Fibroblast of lung (primary cell): ENCODE results near the gene MIER2. TPM values are rescaled to one million over a fixed set of nuclear protein-coding genes. Genes with fewer than 3 reads are reported as not detected.
"Not testable (repeated sequence)": the region's sequence is repeated elsewhere in the genome, so short reads cannot be mapped to it uniquely, and the experiment has no call there.

ENCODE experiments used
- DNase-seq, 2 donors: peaks; one replicate each; pipeline versions ENCODE4 v3.0.0 to v3.0.0-alpha.2; 2010; ENCODE audit warnings: low read depth in 2 of 2
- H2AFZ ChIP-seq: 2 replicates; pipeline ENCODE4 v1.5.1; 2012; ENCODE audit warnings: low read length, control low read depth, inconsistent platforms
- H3K27ac ChIP-seq: 2 replicates; pipeline ENCODE4 v1.5.1; 2011; ENCODE audit warnings: low read length, control low read depth; ENCODE audit not compliant: insufficient read depth
- H3K27me3 ChIP-seq: 2 replicates; pipeline ENCODE4 v1.5.1; 2011; ENCODE audit warnings: mild to moderate bottlenecking, low read length; ENCODE audit not compliant: control insufficient read depth, insufficient read depth
- H3K36me3 ChIP-seq: 2 replicates; pipeline ENCODE4 v1.5.1; 2011; ENCODE audit warnings: low read length; ENCODE audit not compliant: control insufficient read depth, insufficient read depth
- H3K4me1 ChIP-seq: 2 replicates; pipeline ENCODE4 v1.5.1; 2011; ENCODE audit warnings: low read length; ENCODE audit not compliant: control insufficient read depth, insufficient read depth; ENCODE audit errors: extremely low read depth
- H3K4me2 ChIP-seq: 2 replicates; pipeline ENCODE4 v1.5.1; 2011; ENCODE audit warnings: low read length, control low read depth; ENCODE audit not compliant: insufficient read depth; ENCODE audit errors: extremely low read depth
- H3K4me3 ChIP-seq, 4 experiments: fragments of 200-600 bp in 1 of 4; sonication (generic) in 1 of 4; replicated peaks in 1 of 4; 2 replicates each; pipeline ENCODE4 v1.5.1; 2011 to 2016; ENCODE audit warnings: low read length in 4 of 4, low read depth in 3 of 4, mild to moderate bottlenecking in 3 of 4, control low read depth in 2 of 4, inconsistent platforms in 1 of 4, mixed read lengths in 1 of 4; ENCODE audit not compliant: insufficient read depth in 1 of 4; ENCODE audit errors: control extremely low read depth in 1 of 4
- H3K79me2 ChIP-seq: 2 replicates; pipeline ENCODE4 v1.5.1; 2012; ENCODE audit warnings: mild to moderate bottlenecking, low read length, inconsistent platforms; ENCODE audit not compliant: control insufficient read depth, insufficient read depth
- H3K9ac ChIP-seq: 2 replicates; pipeline ENCODE4 v1.5.1; 2011; ENCODE audit warnings: mild to moderate bottlenecking, low read length, control low read depth; ENCODE audit not compliant: insufficient read depth
- H3K9me3 ChIP-seq: 2 replicates; pipeline ENCODE4 v1.5.1; 2012; ENCODE audit warnings: low read depth, low read length; ENCODE audit not compliant: control insufficient read depth, insufficient read depth
- H4K20me1 ChIP-seq: 2 replicates; pipeline ENCODE4 v1.5.1; 2011; ENCODE audit warnings: low read length; ENCODE audit not compliant: control insufficient read depth, insufficient read depth; ENCODE audit errors: extremely low read depth
- EZH2 ChIP-seq: IDR thresholded peaks from 2 replicates; pipeline ENCODE4 v1.5.1; 2012; ENCODE audit warnings: low read length, control low read depth, mild to moderate bottlenecking; ENCODE audit errors: missing control alignments
- polyA plus RNA-seq, 2 donors: library from polyadenylated mRNA; depleted of rRNA in 1 of 2; stranded (reverse) in 1 of 2; unstranded in 1 of 2; fragments of >200 nt; gene quantifications; 2 replicates each; pipeline ENCODE4 v1.2.1, GENCODE V29; 2011 to 2012; ENCODE audit warnings: missing spikeins in 1 of 2
- total RNA-seq: library from RNA; depleted of rRNA; stranded (reverse); fragments of >200 nt; gene quantifications from 2 replicates; pipeline ENCODE4 v1.2.1, GENCODE V29; 2014
- TF ChIP-seq, protein P1 (sequence below), 2 donors: IDR thresholded peaks in 1 of 2; conservative IDR thresholded peaks in 1 of 2; 1 replicate in 1 of 2; 2 replicates in 1 of 2; pipeline ENCODE4 v1.5.1; 2011 to 2012; ENCODE audit warnings: low read length in 2 of 2, control low read depth in 1 of 2, inconsistent platforms in 1 of 2, low read depth in 1 of 2, mild to moderate bottlenecking in 1 of 2

Gene MIER2
- total and polyA plus RNA-seq, 2 donors (not counting 1 experiment from before 2014, with no cell fraction given): 13.7 to 20.6 TPM

DNA sequence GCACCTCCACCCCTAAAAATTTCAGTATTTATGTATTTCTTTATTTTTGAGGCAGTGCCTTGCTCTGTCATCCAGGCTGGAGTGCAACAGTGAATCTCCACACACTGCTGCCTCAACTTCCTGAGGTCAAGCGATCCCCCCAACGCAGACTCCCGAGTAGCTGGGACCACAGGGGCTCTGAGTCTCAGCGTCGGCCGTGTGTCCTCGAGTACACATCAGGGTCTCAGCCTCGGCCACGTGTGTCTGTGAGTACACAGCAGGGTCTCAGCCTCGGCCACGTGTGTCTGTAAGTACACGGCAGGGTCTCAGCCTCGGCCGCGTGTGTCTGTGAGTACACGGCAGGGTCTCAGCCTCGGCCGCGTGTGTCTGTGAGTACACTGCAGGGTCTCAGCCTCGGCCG is 43.2 kb upstream of the MIER2 start:
- no peak overlapping the region for H3K4me2 ChIP-seq
- no peak overlapping the region for H3K9ac ChIP-seq
- no peaks in the 10 kb centered on the region for H3K36me3 ChIP-seq
- TF ChIP-seq, protein P1, sequence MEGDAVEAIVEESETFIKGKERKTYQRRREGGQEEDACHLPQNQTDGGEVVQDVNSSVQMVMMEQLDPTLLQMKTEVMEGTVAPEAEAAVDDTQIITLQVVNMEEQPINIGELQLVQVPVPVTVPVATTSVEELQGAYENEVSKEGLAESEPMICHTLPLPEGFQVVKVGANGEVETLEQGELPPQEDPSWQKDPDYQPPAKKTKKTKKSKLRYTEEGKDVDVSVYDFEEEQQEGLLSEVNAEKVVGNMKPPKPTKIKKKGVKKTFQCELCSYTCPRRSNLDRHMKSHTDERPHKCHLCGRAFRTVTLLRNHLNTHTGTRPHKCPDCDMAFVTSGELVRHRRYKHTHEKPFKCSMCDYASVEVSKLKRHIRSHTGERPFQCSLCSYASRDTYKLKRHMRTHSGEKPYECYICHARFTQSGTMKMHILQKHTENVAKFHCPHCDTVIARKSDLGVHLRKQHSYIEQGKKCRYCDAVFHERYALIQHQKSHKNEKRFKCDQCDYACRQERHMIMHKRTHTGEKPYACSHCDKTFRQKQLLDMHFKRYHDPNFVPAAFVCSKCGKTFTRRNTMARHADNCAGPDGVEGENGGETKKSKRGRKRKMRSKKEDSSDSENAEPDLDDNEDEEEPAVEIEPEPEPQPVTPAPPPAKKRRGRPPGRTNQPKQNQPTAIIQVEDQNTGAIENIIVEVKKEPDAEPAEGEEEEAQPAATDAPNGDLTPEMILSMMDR (conservative IDR thresholded peaks at IDR 0.05 in 1 of 2, IDR thresholded peaks at IDR 0.05 in 1 of 2; ENCODE audit: low read depth in 1 of 2, low read length in 2 of 2): no peak
- TF ChIP-seq EZH2: no peak
- H2AFZ ChIP-seq: no peak overlapping the region
- H4K20me1 ChIP-seq: no peaks in the 10 kb centered on the region
- H3K9me3 ChIP-seq: no peaks in the 10 kb centered on the region
- H3K4me3 ChIP-seq: no peak overlapping the region
- H3K79me2 ChIP-seq: no peaks in the 10 kb centered on the region
- H3K27ac ChIP-seq: no peak overlapping the region
- DNase-seq: no peak
- H3K27me3 ChIP-seq: no peaks in the 10 kb centered on the region
- H3K4me1 ChIP-seq: no peaks in the 10 kb centered on the region

DNA sequence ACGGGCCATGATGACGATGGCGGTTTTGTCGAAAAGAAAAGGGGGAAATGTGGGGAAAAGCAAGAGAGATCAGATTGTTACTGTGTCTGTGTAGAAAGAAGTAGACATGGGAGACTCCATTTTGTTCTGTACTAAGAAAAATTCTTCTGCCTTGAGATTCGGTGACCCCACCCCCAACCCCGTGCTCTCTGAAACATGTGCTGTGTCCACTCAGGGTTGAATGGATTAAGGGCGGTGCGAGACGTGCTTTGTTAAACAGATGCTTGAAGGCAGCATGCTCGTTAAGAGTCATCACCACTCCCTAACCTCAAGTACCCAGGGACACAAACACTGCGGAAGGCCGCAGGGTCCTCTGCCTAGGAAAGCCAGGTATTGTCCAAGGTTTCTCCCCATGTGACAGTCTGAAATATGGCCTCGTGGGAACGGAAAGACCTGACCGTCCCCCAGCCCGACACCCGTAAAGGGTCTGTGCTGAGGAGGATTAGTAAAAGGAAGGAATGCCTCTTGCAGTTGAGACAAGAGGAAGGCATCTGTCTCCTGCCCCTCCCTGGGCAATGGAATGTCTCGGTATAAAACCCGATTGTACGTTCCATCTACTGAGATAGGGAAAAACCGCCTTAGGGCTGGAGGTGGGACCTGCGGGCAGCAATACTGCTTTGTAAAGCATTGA is 42.2 kb upstream of the MIER2 start:
- not testable (repeated sequence) for H3K27ac ChIP-seq, H3K4me1 ChIP-seq, H3K27me3 ChIP-seq, H3K36me3 ChIP-seq, H3K4me2 ChIP-seq, H3K79me2 ChIP-seq, H3K9me3 ChIP-seq, H3K4me3 ChIP-seq, H3K9ac ChIP-seq, H4K20me1 ChIP-seq, H2AFZ ChIP-seq
- peak in 1 of 2 donors; percentile 20 for DNase-seq

DNA sequence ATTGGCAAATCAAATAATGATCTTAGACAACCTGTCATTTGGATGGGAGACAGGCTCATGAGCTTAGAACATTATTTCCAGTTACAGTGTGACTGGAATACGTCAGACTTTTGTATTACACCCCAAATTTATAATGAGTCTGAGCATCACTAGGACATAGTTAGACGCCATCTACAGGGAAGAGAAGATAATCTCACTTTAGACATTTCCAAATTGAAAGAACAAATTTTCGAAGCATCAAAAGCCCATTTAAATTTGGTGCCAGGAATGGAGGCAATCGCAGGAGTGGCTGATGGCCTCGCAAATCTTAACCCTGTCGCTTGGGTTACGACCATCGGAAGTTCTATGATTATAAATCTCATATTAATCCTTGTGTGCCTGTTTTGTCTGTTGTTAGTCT is 41.6 kb upstream of the MIER2 start:
- H3K27me3 ChIP-seq, H3K9ac ChIP-seq, H3K4me2 ChIP-seq, H3K36me3 ChIP-seq, H3K79me2 ChIP-seq, H3K4me1 ChIP-seq, H3K4me3 ChIP-seq, H2AFZ ChIP-seq, DNase-seq, H4K20me1 ChIP-seq, H3K9me3 ChIP-seq, H3K27ac ChIP-seq: not testable (repeated sequence)

DNA sequence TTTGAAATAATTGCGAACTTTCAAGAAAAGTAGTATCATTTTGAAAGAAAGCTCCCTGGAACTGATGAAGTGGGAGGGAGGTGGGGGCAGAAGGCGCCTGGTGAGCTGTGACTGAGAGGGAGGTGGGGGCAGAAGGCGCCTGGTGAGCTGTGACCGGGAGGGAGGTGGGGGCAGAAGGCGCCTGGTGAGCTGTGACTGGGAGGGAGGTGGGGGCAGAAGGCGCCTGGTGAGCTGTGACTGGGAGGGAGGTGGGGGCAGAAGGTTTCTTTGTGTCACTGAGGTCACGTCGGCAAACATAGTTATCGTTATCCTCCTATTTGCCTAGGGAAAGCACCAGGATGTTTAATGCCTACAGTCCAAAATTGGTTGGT is 40.2 kb upstream of the MIER2 start:
- no peaks in the 10 kb centered on the region for H3K4me1 ChIP-seq
- H2AFZ ChIP-seq: no peak overlapping the region
- TF ChIP-seq EZH2: no peak
- TF ChIP-seq, protein P1 (conservative IDR thresholded peaks at IDR 0.05 in 1 of 2, IDR thresholded peaks at IDR 0.05 in 1 of 2; ENCODE audit: low read depth in 1 of 2, low read length in 2 of 2): no peak
- H3K27me3 ChIP-seq: no peaks in the 10 kb centered on the region
- no peak overlapping the region for H3K4me2 ChIP-seq
- H3K79me2 ChIP-seq: no peaks in the 10 kb centered on the region
- no peaks in the 10 kb centered on the region for H4K20me1 ChIP-seq
- H3K27ac ChIP-seq: no peak overlapping the region
- H3K36me3 ChIP-seq: no peaks in the 10 kb centered on the region
- no peak for DNase-seq
- no peaks in the 10 kb centered on the region for H3K9me3 ChIP-seq
- H3K4me3 ChIP-seq: no peak overlapping the region
- H3K9ac ChIP-seq: no peak overlapping the region
